Suprapubic skin (tissue), 4 donors: Measurements from ENCODE around the gene TUBGCP6. TPM values are rescaled to one million over a fixed set of nuclear protein-coding genes. Genes with fewer than 3 reads are reported as not detected.

ENCODE experiments used
- DNase-seq, 2 donors: peaks; one replicate each; pipeline ENCODE4 v3.0.0-alpha.2; 2019; ENCODE audit warnings: low spot score in 2 of 2
- H3K27ac ChIP-seq: fragments of 200-600 bp; sonication (generic); one replicate; pipeline ENCODE4 v1.5.1; 2019
- H3K27me3 ChIP-seq: fragments of 200-600 bp; sonication (generic); one replicate; pipeline ENCODE4 v1.5.1; 2019
- H3K36me3 ChIP-seq: fragments of 200-600 bp; sonication (generic); one replicate; pipeline ENCODE4 v1.5.1; 2019
- H3K4me1 ChIP-seq: fragments of 200-600 bp; sonication (generic); one replicate; pipeline ENCODE4 v1.5.1; 2019
- H3K4me3 ChIP-seq: fragments of 200-600 bp; sonication (generic); one replicate; pipeline ENCODE4 v1.5.1; 2019; ENCODE audit warnings: mild to moderate bottlenecking
- H3K9me3 ChIP-seq: fragments of 200-600 bp; sonication (generic); one replicate; pipeline ENCODE4 v1.5.1; 2019
- EP300 ChIP-seq: sonication (generic); formaldehyde crosslinking; IDR thresholded peaks from one replicate; pipeline ENCODE4 v1.6.1; 2017; ENCODE audit warnings: antibody characterized with exemption
- POLR2A ChIP-seq, 2 donors: fragments of 450-650 bp; IDR thresholded peaks; one replicate each; pipeline ENCODE4 v1.6.1; 2017; ENCODE audit warnings: antibody characterized with exemption in 2 of 2, mild to moderate bottlenecking in 2 of 2, moderate library complexity in 2 of 2
- POLR2AphosphoS5 ChIP-seq, 3 donors: sonication (generic); formaldehyde crosslinking; IDR thresholded peaks; one replicate each; pipeline ENCODE4 v1.6.1; 2017; ENCODE audit warnings: antibody characterized with exemption in 3 of 3
- WGBS: methylation state at CpG from one replicate; pipeline ENCODE4 v1.1.5; 2018; 5-methylcytosine and 5-hydroxymethylcytosine counted together
- total RNA-seq, 4 donors: library from RNA; depleted of rRNA; stranded (reverse); fragments of >200 nt; gene quantifications; one replicate each; pipeline ENCODE4 v1.1.0, GENCODE V29; 2016
- TF ChIP-seq, protein P1 (sequence below), 2 donors: fragments of 200-600 bp in 1 of 2; fragments of 450-650 bp in 1 of 2; sonication (generic) in 1 of 2; IDR thresholded peaks; one replicate each; pipeline ENCODE4 v1.5.1; 2016 to 2019; ENCODE audit warnings: antibody characterized with exemption in 2 of 2, mild to moderate bottlenecking in 1 of 2, moderate library complexity in 1 of 2

Gene TUBGCP6
- total RNA-seq, 4 donors from 2014 or later = 43.0 to 113 (median 69.7) TPM

- no peaks in the 10 kb centered on the region for H3K27me3 ChIP-seq
- H3K4me3 ChIP-seq = no peak overlapping the region
- peaks cover 24% of the 10 kb centered on the region for H3K4me1 ChIP-seq
- DNase-seq = no peak
- no peak overlapping the region for H3K27ac ChIP-seq
- H3K9me3 ChIP-seq = no peaks in the 10 kb centered on the region
- WGBS = 67% methylated on average over 1 of the region's 21 CpGs
- TF ChIP-seq EP300 (no peak), POLR2A (IDR thresholded peaks at IDR 0.05) (no peak), POLR2AphosphoS5 (IDR thresholded peaks at IDR 0.05) (no peak)
- TF ChIP-seq, protein P1, sequence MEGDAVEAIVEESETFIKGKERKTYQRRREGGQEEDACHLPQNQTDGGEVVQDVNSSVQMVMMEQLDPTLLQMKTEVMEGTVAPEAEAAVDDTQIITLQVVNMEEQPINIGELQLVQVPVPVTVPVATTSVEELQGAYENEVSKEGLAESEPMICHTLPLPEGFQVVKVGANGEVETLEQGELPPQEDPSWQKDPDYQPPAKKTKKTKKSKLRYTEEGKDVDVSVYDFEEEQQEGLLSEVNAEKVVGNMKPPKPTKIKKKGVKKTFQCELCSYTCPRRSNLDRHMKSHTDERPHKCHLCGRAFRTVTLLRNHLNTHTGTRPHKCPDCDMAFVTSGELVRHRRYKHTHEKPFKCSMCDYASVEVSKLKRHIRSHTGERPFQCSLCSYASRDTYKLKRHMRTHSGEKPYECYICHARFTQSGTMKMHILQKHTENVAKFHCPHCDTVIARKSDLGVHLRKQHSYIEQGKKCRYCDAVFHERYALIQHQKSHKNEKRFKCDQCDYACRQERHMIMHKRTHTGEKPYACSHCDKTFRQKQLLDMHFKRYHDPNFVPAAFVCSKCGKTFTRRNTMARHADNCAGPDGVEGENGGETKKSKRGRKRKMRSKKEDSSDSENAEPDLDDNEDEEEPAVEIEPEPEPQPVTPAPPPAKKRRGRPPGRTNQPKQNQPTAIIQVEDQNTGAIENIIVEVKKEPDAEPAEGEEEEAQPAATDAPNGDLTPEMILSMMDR (IDR thresholded peaks at IDR 0.05) = no peak
- peaks cover 87% of the 10 kb centered on the region for H3K36me3 ChIP-seq
Measured at GRCh38 chr22:50278461-50278860, 33.6 kb upstream of the TUBGCP6 start.

DNA sequence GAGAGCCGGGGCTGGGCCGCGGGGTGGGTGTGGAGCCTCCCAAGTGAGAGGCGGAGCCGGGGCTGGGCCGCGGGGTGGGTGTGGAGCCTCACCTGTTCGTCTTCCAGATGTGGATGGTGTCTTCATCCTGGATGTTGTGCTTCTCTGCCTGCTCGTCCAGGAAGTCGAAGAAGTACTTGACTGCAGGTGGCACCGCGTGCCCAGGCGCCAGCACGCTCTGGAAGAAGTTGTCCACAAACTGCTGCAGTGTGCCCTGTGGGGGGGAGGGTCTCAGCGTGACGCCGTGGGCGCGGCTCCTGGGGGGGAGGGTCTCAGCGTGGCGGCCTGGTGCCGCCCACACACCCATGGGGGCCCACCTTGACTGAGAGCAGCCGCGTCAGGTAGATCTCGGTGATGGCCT is 32.9 kb upstream of the TUBGCP6 start:
- 48% methylated on average over 9 of the region's 25 CpGs for WGBS
- TF ChIP-seq POLR2A (IDR thresholded peaks at IDR 0.05) (no peak), POLR2AphosphoS5 (IDR thresholded peaks at IDR 0.05) (no peak), EP300 (no peak)
- TF ChIP-seq, protein P1 (IDR thresholded peaks at IDR 0.05) = no peak
- Histone ChIP-seq H3K27me3 (no peaks in the 10 kb centered on the region), H3K4me3 (no peak overlapping the region), H3K36me3 (peaks cover 80% of the 10 kb centered on the region), H3K4me1 (peaks cover 20% of the 10 kb centered on the region), H3K9me3 (no peaks in the 10 kb centered on the region), H3K27ac (no peak overlapping the region)
- no peak for DNase-seq

- Histone ChIP-seq H3K9me3 (no peaks in the 10 kb centered on the region), H3K36me3 (peaks cover 64% of the 10 kb centered on the region), H3K27me3 (no peaks in the 10 kb centered on the region), H3K4me3 (no peak overlapping the region), H3K4me1 (peaks cover 25% of the 10 kb centered on the region), H3K27ac (no peak overlapping the region)
- no peak for DNase-seq
- no peak for TF ChIP-seq POLR2AphosphoS5 (IDR thresholded peaks at IDR 0.05)
- TF ChIP-seq, protein P1 (IDR thresholded peaks at IDR 0.05) = peak in 1 of 2 donors; percentile 77
- 52% methylated on average over 21 of the region's 25 CpGs for WGBS
Measured at GRCh38 chr22:50276143-50276542, 31.3 kb upstream of the TUBGCP6 start.

DNA sequence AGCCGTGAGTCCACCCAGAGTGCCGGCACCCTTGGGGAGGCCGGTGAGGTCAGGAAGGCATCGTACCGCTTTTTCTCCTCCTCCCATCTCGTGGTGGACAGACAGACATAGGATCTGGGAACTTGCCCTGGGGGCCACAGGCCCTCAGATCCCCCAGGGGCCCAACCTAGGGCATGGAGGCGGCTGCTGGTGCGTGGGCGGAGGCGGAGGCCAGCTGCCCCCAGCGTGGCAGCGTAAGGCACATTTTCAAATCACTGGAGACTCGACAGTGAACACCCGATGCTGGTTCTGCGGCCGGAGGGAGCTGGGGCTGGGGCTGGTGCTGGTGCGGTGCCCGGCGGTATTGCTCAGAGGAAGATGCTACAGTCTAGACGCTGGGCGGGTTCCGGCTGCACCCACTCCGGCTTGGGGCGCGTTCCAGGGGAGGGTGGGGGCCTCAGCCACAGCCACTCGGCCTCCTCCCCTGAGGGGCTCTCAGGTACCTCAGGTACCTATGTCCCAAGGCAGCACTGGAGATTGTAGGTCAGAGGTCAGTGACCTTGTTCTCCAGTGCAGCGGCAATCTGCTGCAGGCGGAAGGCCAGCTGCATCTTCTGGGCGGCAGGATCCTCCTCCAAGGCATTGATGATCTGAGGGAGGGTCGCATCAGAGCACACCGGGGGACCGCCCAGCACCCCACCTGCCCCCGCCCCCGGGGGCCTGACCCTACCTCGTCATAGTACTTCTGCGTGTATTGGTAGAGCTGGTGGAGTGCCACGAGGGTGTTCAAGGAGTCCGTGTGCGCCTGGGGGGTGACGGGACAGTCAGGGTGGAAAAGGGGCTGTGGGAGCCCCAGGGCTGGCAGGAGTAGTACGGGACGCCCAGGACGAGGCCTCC is 30.6 kb upstream of the TUBGCP6 start:
- H3K27me3 ChIP-seq = no peaks in the 10 kb centered on the region
- TF ChIP-seq POLR2A (IDR thresholded peaks at IDR 0.05) (no peak), EP300 (no peak), POLR2AphosphoS5 (IDR thresholded peaks at IDR 0.05) (no peak)
- TF ChIP-seq, protein P1 (IDR thresholded peaks at IDR 0.05) = no peak
- H3K27ac ChIP-seq = no peak overlapping the region
- H3K36me3 ChIP-seq = peaks cover 57% of the 10 kb centered on the region
- peaks cover 32% of the 10 kb centered on the region for H3K4me1 ChIP-seq
- no peaks in the 10 kb centered on the region for H3K9me3 ChIP-seq
- H3K4me3 ChIP-seq = no peak overlapping the region
- 55% methylated on average over 4 of the region's 43 CpGs for WGBS
- DNase-seq = no peak

DNA sequence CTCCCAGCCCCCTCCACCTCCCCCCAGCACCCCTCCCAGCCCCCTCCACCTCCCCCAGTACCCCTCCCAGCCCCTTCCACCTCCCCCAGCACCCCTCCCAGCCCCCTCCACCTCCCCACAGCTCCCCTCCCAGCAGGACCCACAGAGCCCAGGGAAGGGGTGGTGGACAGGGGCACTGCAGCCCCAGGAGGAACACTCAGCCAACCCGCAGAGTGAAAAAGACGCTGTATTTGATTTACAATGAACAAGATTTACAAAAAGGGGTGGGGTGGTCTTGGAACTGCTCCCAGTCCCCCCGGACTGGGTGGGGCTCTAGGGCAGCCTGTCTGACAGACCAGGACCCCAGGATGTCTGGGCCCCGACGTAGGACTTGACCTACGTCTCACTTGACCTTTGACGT is 29.9 kb upstream of the TUBGCP6 start:
- peaks cover 37% of the 10 kb centered on the region for H3K4me1 ChIP-seq
- H3K27ac ChIP-seq = no peak overlapping the region
- H3K36me3 ChIP-seq = peaks cover 50% of the 10 kb centered on the region

More for the DNA sequence above, 29.9 kb upstream of the TUBGCP6 start:
- WGBS = 53% methylated on average over 5 of the region's 7 CpGs
- TF ChIP-seq POLR2A (IDR thresholded peaks at IDR 0.05) = no peak
- TF ChIP-seq, protein P1 (IDR thresholded peaks at IDR 0.05) = no peak
- TF ChIP-seq POLR2AphosphoS5 (IDR thresholded peaks at IDR 0.05) = no peak
- no peak for TF ChIP-seq EP300
- Histone ChIP-seq H3K4me3 (no peak overlapping the region), H3K9me3 (no peaks in the 10 kb centered on the region), H3K27me3 (no peaks in the 10 kb centered on the region)
- no peak for DNase-seq
